ENCODE measurements around the gene UGCG. TPM values are rescaled to one million over a fixed set of nuclear protein-coding genes. Genes with fewer than 3 reads are reported as not detected.

Gene UGCG
- total and polyA plus RNA-seq, 10 of the 15 experiments (the other 5 are each of a cell fraction or from before 2014, with no cell fraction given), result 21.7 to 96.6 (median 48.9) TPM

DNA sequence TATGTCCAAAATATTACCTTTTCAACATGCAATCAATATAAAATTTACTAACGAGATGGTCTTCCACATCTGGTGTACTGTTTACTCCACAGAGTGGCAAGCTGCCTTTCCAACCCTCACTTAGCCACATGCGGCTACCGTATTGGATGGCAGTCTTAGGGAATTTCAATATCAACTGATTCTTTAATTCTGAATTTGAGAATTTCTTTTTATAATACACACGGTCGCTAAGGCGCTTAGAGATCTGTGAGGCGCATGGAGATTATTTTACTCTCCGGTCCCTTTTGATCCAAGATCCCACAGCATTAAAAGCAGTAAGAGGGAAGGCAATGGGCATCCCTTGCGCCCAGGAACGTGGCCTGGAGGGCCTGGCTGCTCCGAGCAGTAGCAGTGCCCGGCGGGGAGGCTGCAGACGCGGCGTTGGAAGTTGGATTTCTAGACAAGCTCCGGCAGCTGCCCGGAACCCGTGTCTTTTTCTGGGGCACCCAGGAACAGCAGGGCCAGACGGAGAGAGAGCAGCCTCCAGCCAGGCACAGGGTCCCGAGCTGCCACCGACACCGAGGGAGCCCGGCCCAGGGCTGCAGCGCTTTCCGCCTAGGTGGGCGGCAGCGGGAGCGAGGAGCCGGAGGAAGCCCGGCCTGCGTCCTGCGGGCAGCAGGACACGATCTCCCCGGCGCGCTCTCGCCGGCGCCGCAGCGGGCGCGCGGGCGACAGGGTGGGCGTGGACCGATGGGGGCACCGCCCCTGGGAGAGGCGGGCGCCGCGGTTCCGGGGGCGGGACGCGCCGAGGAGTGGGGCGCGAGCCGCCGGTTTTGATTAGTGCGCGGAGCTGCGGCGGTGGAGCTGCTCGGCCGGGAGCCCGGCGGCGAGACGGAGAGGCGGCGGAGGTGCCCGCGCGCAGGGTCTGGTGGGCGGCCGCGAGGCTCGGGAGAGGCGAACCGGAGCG, at the start of gene UGCG (continued):
- TF ChIP-seq, protein P1, sequence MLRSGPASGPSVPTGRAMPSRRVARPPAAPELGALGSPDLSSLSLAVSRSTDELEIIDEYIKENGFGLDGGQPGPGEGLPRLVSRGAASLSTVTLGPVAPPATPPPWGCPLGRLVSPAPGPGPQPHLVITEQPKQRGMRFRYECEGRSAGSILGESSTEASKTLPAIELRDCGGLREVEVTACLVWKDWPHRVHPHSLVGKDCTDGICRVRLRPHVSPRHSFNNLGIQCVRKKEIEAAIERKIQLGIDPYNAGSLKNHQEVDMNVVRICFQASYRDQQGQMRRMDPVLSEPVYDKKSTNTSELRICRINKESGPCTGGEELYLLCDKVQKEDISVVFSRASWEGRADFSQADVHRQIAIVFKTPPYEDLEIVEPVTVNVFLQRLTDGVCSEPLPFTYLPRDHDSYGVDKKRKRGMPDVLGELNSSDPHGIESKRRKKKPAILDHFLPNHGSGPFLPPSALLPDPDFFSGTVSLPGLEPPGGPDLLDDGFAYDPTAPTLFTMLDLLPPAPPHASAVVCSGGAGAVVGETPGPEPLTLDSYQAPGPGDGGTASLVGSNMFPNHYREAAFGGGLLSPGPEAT (IDR thresholded peaks at IDR 0.05; ENCODE audit: low read depth), result 0 out of 2 replicates have a peak, but pooled peaks have one; percentile 36
- TF ChIP-seq SMC3 (IDR thresholded peaks at IDR 0.05; ENCODE audit: borderline replicate concordance, low read length) (0 out of 2 replicates have a peak, but pooled peaks have one; percentile 16), NR2F1 (conservative IDR thresholded peaks at IDR 0.05) (peak; percentile 66), LARP7 (IDR thresholded peaks at IDR 0.05) (peak; percentile 89), MEF2A (IDR thresholded peaks at IDR 0.05; ENCODE audit: insufficient read depth, low read depth, low read length) (0 out of 2 replicates have a peak, but pooled peaks have one; percentile 35), HDAC6 (IDR thresholded peaks at IDR 0.05; ENCODE audit: unreplicated experiment) (peak; percentile 62), ETV6 (conservative IDR thresholded peaks at IDR 0.05 in 1 of 2, IDR thresholded peaks at IDR 0.05 in 1 of 2; ENCODE audit: borderline replicate concordance in 1 of 2, low read depth in 1 of 2) (no peak), SUPT20H (IDR thresholded peaks at IDR 0.05; ENCODE audit: borderline replicate concordance, control insufficient read depth, low read depth, low read length) (no peak)
- TF ChIP-seq, protein P2, sequence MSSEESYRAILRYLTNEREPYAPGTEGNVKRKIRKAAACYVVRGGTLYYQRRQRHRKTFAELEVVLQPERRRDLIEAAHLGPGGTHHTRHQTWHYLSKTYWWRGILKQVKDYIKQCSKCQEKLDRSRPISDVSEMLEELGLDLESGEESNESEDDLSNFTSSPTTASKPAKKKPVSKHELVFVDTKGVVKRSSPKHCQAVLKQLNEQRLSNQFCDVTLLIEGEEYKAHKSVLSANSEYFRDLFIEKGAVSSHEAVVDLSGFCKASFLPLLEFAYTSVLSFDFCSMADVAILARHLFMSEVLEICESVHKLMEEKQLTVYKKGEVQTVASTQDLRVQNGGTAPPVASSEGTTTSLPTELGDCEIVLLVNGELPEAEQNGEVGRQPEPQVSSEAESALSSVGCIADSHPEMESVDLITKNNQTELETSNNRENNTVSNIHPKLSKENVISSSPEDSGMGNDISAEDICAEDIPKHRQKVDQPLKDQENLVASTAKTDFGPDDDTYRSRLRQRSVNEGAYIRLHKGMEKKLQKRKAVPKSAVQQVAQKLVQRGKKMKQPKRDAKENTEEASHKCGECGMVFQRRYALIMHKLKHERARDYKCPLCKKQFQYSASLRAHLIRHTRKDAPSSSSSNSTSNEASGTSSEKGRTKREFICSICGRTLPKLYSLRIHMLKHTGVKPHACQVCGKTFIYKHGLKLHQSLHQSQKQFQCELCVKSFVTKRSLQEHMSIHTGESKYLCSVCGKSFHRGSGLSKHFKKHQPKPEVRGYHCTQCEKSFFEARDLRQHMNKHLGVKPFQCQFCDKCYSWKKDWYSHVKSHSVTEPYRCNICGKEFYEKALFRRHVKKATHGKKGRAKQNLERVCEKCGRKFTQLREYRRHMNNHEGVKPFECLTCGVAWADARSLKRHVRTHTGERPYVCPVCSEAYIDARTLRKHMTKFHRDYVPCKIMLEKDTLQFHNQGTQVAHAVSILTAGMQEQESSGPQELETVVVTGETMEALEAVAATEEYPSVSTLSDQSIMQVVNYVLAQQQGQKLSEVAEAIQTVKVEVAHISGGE (CRISPR knock-in tag; IDR thresholded peaks at IDR 0.05), result 0 out of 2 replicates have a peak, but pooled peaks have one; percentile 24
- TF ChIP-seq, protein P3, sequence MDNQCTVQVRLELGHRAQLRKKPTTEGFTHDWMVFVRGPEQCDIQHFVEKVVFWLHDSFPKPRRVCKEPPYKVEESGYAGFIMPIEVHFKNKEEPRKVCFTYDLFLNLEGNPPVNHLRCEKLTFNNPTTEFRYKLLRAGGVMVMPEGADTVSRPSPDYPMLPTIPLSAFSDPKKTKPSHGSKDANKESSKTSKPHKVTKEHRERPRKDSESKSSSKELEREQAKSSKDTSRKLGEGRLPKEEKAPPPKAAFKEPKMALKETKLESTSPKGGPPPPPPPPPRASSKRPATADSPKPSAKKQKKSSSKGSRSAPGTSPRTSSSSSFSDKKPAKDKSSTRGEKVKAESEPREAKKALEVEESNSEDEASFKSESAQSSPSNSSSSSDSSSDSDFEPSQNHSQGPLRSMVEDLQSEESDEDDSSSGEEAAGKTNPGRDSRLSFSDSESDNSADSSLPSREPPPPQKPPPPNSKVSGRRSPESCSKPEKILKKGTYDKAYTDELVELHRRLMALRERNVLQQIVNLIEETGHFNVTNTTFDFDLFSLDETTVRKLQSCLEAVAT (IDR thresholded peaks at IDR 0.05), result no peak
- TF ChIP-seq, protein P4, sequence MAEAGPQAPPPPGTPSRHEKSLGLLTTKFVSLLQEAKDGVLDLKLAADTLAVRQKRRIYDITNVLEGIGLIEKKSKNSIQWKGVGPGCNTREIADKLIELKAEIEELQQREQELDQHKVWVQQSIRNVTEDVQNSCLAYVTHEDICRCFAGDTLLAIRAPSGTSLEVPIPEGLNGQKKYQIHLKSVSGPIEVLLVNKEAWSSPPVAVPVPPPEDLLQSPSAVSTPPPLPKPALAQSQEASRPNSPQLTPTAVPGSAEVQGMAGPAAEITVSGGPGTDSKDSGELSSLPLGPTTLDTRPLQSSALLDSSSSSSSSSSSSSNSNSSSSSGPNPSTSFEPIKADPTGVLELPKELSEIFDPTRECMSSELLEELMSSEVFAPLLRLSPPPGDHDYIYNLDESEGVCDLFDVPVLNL (IDR thresholded peaks at IDR 0.05; ENCODE audit: low read depth, low read length), result peak; percentile 48; the same call in 1 of the 2 replicates
- TF ChIP-seq, protein P5, sequence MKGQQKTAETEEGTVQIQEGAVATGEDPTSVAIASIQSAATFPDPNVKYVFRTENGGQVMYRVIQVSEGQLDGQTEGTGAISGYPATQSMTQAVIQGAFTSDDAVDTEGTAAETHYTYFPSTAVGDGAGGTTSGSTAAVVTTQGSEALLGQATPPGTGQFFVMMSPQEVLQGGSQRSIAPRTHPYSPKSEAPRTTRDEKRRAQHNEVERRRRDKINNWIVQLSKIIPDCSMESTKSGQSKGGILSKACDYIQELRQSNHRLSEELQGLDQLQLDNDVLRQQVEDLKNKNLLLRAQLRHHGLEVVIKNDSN (IDR thresholded peaks at IDR 0.05; ENCODE audit: borderline replicate concordance, extremely low read length, insufficient read depth, low read depth, low read length), result no peak
- TF ChIP-seq, protein P6, sequence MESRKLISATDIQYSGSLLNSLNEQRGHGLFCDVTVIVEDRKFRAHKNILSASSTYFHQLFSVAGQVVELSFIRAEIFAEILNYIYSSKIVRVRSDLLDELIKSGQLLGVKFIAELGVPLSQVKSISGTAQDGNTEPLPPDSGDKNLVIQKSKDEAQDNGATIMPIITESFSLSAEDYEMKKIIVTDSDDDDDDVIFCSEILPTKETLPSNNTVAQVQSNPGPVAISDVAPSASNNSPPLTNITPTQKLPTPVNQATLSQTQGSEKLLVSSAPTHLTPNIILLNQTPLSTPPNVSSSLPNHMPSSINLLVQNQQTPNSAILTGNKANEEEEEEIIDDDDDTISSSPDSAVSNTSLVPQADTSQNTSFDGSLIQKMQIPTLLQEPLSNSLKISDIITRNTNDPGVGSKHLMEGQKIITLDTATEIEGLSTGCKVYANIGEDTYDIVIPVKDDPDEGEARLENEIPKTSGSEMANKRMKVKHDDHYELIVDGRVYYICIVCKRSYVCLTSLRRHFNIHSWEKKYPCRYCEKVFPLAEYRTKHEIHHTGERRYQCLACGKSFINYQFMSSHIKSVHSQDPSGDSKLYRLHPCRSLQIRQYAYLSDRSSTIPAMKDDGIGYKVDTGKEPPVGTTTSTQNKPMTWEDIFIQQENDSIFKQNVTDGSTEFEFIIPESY (IDR thresholded peaks at IDR 0.05), result no peak

Data from GM12878 (cell line).